Vagina (tissue), 2 donors: Measurements from ENCODE around the gene DEF6. TPM values are rescaled to one million over a fixed set of nuclear protein-coding genes. Genes with fewer than 3 reads are reported as not detected.
"Not testable (repeated sequence)": the region's sequence is repeated elsewhere in the genome, so short reads cannot be mapped to it uniquely, and the experiment has no call there.

Experiments used
- DNase-seq, 2 donors: peaks; one replicate each; pipeline ENCODE4 v3.0.0-alpha.2; 2017; ENCODE audit errors: extremely low spot score in 2 of 2
- H3K27ac ChIP-seq: fragments of 200-600 bp; sonication (generic); one replicate; pipeline ENCODE4 v1.5.1; 2019
- H3K27me3 ChIP-seq: fragments of 200-600 bp; sonication (generic); one replicate; pipeline ENCODE4 v1.5.1; 2019
- H3K36me3 ChIP-seq, 2 donors: fragments of 200-600 bp; sonication (generic); one replicate each; pipeline ENCODE4 v1.5.1; 2017 to 2019
- H3K4me1 ChIP-seq: fragments of 200-600 bp; sonication (generic); one replicate; pipeline ENCODE4 v1.5.1; 2019
- H3K4me3 ChIP-seq, 2 donors: fragments of 200-600 bp; sonication (generic); 1 replicate in 1 of 2; 2 replicates in 1 of 2; pipeline ENCODE4 v1.5.1; 2016 to 2019
- H3K9me3 ChIP-seq: fragments of 200-600 bp; sonication (generic); one replicate; pipeline ENCODE4 v1.5.1; 2019
- POLR2A ChIP-seq, 2 donors: fragments of 450-650 bp; IDR thresholded peaks; one replicate each; pipeline ENCODE4 v1.6.1; 2017; ENCODE audit warnings: antibody characterized with exemption in 2 of 2, mild to moderate bottlenecking in 2 of 2, moderate library complexity in 2 of 2
- POLR2AphosphoS5 ChIP-seq, 2 donors: sonication (generic); formaldehyde crosslinking; IDR thresholded peaks; one replicate each; pipeline ENCODE4 v1.9.0; 2017; ENCODE audit warnings: antibody characterized with exemption in 2 of 2, mild to moderate bottlenecking in 2 of 2, low read depth in 1 of 2; ENCODE audit not compliant: insufficient read depth in 1 of 2
- intact Hi-C: fragments of 100-400 bp; cut with DNase I; formaldehyde crosslinking; loops from one replicate; pipeline ENCODE4 v1.15.1; 2023
- total RNA-seq: library from RNA; depleted of rRNA; stranded (reverse); fragments of >200 nt; gene quantifications from one replicate; pipeline ENCODE4 v1.2.3, GENCODE V29; 2016
- TF ChIP-seq, protein P1 (sequence below), 3 experiments: fragments of 450-650 bp in 2 of 3; fragments of 200-600 bp in 1 of 3; sonication (generic) in 1 of 3; IDR thresholded peaks; one replicate each; pipeline ENCODE4 v1.5.1; 2017 to 2019; ENCODE audit warnings: antibody characterized with exemption in 3 of 3, mild to moderate bottlenecking in 2 of 3, moderate library complexity in 2 of 3

Gene DEF6
- total RNA-seq, 1 donor from 2014 or later, result 23.1 TPM

DNA sequence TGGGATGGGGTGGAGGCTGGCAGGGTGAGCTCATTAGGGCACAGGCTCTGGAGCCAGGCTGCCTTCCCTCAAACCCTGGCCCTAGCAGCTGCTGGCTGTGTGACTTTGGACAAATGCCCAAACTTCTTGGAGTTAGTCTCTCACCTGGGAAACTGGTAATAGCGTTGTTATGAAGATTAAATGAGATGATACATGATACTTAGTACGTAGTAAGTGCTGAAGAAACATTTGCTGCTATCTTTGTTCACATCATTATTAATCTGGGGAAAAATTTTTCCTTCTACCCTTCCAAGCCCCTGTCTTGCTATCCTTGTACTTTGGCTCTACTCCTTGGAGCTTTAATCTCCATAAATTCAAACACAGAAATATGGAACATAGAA, 22.4 kb downstream of the DEF6 start:
- TF ChIP-seq POLR2A (IDR thresholded peaks at IDR 0.05) (no peak), POLR2AphosphoS5 (IDR thresholded peaks at IDR 0.05; ENCODE audit: insufficient read depth in 1 of 2, low read depth in 1 of 2) (no peak)
- TF ChIP-seq, protein P1, sequence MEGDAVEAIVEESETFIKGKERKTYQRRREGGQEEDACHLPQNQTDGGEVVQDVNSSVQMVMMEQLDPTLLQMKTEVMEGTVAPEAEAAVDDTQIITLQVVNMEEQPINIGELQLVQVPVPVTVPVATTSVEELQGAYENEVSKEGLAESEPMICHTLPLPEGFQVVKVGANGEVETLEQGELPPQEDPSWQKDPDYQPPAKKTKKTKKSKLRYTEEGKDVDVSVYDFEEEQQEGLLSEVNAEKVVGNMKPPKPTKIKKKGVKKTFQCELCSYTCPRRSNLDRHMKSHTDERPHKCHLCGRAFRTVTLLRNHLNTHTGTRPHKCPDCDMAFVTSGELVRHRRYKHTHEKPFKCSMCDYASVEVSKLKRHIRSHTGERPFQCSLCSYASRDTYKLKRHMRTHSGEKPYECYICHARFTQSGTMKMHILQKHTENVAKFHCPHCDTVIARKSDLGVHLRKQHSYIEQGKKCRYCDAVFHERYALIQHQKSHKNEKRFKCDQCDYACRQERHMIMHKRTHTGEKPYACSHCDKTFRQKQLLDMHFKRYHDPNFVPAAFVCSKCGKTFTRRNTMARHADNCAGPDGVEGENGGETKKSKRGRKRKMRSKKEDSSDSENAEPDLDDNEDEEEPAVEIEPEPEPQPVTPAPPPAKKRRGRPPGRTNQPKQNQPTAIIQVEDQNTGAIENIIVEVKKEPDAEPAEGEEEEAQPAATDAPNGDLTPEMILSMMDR (IDR thresholded peaks at IDR 0.05), result no peak
- H3K27ac ChIP-seq, result no peak overlapping the region
- H3K4me3 ChIP-seq, result no peak overlapping the region
- no peaks in the 10 kb centered on the region for H3K36me3 ChIP-seq
- intact Hi-C loops, result no loop called here
- H3K27me3 ChIP-seq, result no peaks in the 10 kb centered on the region
- H3K4me1 ChIP-seq, result peaks cover 8% of the 10 kb centered on the region
- no peak for DNase-seq
- H3K9me3 ChIP-seq, result no peaks in the 10 kb centered on the region

DNA sequence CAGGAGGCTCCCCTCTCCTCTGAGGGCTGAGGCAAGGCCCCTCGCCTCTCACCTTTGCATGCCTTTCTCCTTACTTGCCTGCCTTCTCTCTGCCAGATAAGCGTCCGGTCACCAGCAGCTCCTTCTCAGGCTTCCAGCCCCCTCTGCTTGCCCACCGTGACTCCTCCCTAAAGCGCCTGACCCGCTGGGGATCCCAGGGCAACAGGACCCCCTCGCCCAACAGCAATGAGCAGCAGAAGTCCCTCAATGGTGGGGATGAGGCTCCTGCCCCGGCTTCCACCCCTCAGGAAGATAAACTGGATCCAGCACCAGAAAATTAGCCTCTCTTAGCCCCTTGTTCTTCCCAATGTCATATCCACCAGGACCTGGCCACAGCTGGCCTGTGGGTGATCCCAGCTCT, 23.5 kb downstream of the DEF6 start:
- intact Hi-C loops, result no loop called here
- no peak for TF ChIP-seq POLR2A (IDR thresholded peaks at IDR 0.05)
- TF ChIP-seq, protein P1 (IDR thresholded peaks at IDR 0.05), result no peak
- TF ChIP-seq POLR2AphosphoS5 (IDR thresholded peaks at IDR 0.05; ENCODE audit: insufficient read depth in 1 of 2, low read depth in 1 of 2), result no peak
- Histone ChIP-seq H3K9me3 (no peaks in the 10 kb centered on the region), H3K27ac (no peak overlapping the region), H3K27me3 (no peaks in the 10 kb centered on the region), H3K4me1 (peaks cover 8% of the 10 kb centered on the region), H3K4me3 (no peak overlapping the region), H3K36me3 (no peaks in the 10 kb centered on the region)
- DNase-seq, result peak; percentile 52 to 72

- TF ChIP-seq, protein P1 (IDR thresholded peaks at IDR 0.05), result peak in 1 of 3 experiments; percentile 24
- TF ChIP-seq POLR2AphosphoS5 (IDR thresholded peaks at IDR 0.05; ENCODE audit: insufficient read depth in 1 of 2, low read depth in 1 of 2) (no peak), POLR2A (IDR thresholded peaks at IDR 0.05) (no peak)
Observed at GRCh38 chr6:35327349-35328027, 29.9 kb downstream of the DEF6 start.

GRCh38 chr6:35328108-35328723, 30.6 kb downstream of the DEF6 start:
- intact Hi-C loops, result no loop called here
- TF ChIP-seq, protein P1 (IDR thresholded peaks at IDR 0.05), result no peak
- TF ChIP-seq POLR2AphosphoS5 (IDR thresholded peaks at IDR 0.05; ENCODE audit: insufficient read depth in 1 of 2, low read depth in 1 of 2) (no peak), POLR2A (IDR thresholded peaks at IDR 0.05) (no peak)
- H3K27me3 ChIP-seq, result no peaks in the 10 kb centered on the region
- DNase-seq, result peak in 1 of 2 donors; percentile 61
- no peak overlapping the region for H3K4me3 ChIP-seq
- H3K4me1 ChIP-seq, result no peaks in the 10 kb centered on the region
- no peaks in the 10 kb centered on the region for H3K36me3 ChIP-seq
- no peak overlapping the region for H3K27ac ChIP-seq
- no peaks in the 10 kb centered on the region for H3K9me3 ChIP-seq

More at GRCh38 chr6:35327349-35328027, 29.9 kb downstream of the DEF6 start:
- Histone ChIP-seq H3K27me3 (no peaks in the 10 kb centered on the region), H3K36me3 (no peaks in the 10 kb centered on the region), H3K4me1 (no peaks in the 10 kb centered on the region), H3K9me3 (no peaks in the 10 kb centered on the region), H3K27ac (no peak overlapping the region), H3K4me3 (no peak overlapping the region)
- intact Hi-C loops, result no loop called here
- peak; percentile 44 to 64 for DNase-seq

DNA sequence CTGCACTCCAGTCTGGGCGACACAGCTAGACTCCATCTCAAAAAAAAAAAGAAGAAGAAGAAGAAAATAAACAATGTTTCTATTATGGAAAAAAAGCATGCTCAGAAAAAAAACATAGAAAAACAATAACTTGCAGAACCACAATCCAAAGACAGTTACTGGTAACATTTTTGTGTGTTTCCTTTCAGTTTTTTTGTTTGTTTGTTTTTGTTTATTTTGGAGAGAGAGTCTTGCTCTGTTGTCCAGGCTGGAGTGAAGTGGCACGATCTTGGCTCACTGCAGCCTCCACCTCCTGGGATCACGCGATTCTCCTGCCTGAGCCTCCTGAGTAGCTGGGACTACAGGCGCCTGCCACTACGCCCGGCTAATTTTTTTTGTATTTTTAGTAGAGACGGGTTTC, 31.3 kb downstream of the DEF6 start:
- H3K4me1 ChIP-seq, H3K27ac ChIP-seq, DNase-seq, intact Hi-C loops, H3K9me3 ChIP-seq, H3K4me3 ChIP-seq, H3K27me3 ChIP-seq, H3K36me3 ChIP-seq: not testable (repeated sequence)
